ENCODE data around the gene SPAAR.
A peak's percentile ranks its signal among the peaks of the same experiment; 100 is the strongest.
"Not testable (repeated sequence)": the region's sequence is repeated elsewhere in the genome, so short reads cannot be mapped to it uniquely, and the experiment has no call there.

The SPAAR gene

DNA sequence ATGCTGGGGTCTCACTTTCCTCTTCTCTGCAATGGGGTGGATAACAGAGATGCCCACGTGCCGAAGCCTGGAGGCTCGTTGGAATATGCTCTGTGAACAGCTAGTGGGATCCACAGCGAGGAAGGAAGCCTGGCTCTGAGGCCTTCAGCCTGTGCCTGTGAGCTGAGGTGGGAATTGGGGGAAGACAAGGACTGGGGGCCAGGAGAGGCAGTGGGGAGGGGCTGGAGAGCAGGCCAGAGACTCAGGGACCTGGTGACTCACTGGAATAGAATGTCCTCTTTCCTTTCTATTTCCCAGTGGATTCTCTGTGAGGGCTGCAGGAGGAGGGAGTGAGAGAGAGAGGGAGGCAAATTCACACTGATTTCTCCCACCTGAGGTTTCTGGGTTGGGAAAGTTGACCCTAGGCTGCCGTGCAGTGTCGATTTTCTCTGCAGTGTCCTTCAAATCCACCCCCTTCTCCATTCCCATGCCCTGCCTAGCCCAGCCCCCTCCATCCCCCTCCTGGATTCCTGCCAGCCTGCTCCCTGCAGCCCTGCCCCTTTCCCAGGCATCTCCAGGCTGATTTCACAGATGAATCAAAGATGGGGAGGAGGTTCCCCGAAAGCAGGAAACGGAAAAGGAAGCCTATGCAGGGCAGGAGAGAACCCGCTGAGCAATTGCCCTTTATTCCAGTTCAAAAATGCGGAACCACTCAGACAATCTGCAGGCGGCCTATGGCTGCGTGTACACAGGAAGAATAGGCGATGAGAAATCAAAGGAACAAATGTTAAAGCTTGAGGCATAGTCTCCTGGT, 1.4 kb upstream of the SPAAR start:
- DNase-seq (ENCODE audit: low spot score in 2 of 2): peak in 1 of 2 experiments; percentile 74
- no peaks in the 10 kb centered on the region for H3K27me3 ChIP-seq (ENCODE audit: low read depth)
- H3K9me3 ChIP-seq: no peaks in the 10 kb centered on the region
- H3K4me1 ChIP-seq: peaks cover 15% of the 10 kb centered on the region
- in situ Hi-C loops (cut with MboI; ENCODE audit: low sequenced_read_pairs): loop anchor here (5.0 to 10.0 kb wide), 2 partner anchors 39 to 117 kb away; no protein-coding TSS in a partner anchor
- H3K36me3 ChIP-seq (replicated peaks): no peaks in the 10 kb centered on the region
- H3K4me3 ChIP-seq: no peak overlapping the region

DNA sequence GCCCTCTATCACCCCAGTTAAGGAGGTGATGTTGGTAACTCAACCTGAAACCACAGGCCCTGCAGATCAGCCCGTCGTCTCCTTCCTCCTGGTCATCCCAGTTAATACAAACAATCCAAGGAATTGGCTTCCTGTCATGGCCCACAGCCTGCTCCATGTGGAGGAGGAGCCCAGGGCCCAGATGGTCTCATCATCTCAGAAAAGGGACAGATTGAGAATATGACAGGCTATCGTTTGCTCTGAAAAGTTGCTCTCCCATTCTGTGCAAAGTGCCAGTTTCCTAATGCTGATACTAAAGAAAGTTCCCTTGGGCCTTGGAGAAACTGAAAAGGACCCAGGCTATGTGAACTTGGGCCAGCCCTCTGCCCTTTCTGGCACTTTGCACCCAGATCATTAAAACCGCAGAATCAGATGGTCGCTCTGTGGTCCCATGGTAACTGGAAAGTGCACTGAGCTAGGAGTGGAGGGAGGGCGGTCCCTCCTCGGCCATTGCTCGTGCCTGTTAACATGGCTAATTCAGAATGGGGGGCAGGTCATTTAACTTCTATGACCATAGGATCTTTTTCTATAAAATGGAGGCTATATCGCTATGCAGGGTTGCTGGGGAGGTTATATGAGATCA, 675 bp upstream of the SPAAR start:
- no peak for DNase-seq (ENCODE audit: low spot score in 2 of 2)
- no peak overlapping the region for H3K4me3 ChIP-seq
- H3K36me3 ChIP-seq (replicated peaks): no peaks in the 10 kb centered on the region
- H3K27me3 ChIP-seq (ENCODE audit: low read depth): no peaks in the 10 kb centered on the region
- in situ Hi-C loops (cut with MboI; ENCODE audit: low sequenced_read_pairs): loop anchor here (5.0 to 10.0 kb wide), 2 partner anchors 39 to 116 kb away; no protein-coding TSS in a partner anchor
- no peaks in the 10 kb centered on the region for H3K9me3 ChIP-seq
- H3K4me1 ChIP-seq: peaks cover 15% of the 10 kb centered on the region

DNA sequence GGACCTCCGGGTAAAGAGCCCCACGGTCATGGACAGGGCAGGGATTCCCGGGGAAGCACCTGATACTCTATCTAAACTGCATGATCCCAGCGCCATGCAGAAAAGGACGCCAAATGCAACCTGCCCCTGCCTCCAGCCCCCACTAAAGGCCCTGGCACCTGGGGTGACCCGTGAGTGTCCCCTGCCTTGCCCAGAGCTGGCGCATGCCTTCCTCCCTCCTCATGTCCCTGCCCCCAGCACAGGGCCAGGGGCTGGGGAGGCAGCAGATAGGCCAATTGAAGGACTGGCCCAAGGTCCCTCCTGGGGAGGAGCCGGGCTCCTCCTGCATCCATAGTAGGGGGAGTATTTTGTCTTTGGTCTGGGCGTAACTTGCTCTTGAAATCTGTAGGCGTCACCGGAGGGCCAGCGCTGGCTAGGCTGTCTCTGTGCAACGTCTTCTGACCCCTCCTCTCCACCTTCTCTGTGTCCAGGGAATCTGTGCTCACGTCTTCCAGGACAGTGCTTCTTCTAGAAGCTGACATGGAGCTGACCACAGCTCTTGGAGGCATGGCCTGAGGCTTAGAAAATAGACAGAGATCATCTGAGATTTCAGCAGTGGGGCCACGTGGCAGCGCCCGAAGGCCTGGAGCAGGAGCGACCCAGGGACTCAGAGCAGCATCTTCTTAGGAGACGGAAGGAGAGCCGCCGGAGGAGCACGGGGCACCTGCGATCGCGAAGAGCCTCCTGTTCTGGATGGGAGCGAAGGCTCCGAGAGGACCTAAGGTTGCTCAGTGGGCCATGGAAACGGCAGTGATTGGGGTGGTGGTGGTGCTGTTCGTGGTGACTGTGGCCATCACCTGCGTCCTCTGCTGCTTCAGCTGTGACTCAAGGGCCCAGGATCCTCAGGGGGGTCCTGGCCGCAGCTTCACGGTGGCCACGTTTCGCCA, 660 bp downstream of the SPAAR start:
- Histone ChIP-seq H3K36me3 (replicated peaks) (no peaks in the 10 kb centered on the region), H3K9me3 (no peaks in the 10 kb centered on the region), H3K27me3 (ENCODE audit: low read depth) (no peaks in the 10 kb centered on the region), H3K4me3 (no peak overlapping the region), H3K4me1 (peaks cover 15% of the 10 kb centered on the region)
- in situ Hi-C loops (cut with MboI; ENCODE audit: low sequenced_read_pairs): loop anchor here (5.0 to 10.0 kb wide), 2 partner anchors 37 to 115 kb away; no protein-coding TSS in a partner anchor
- DNase-seq (ENCODE audit: low spot score in 2 of 2): no peak

DNA sequence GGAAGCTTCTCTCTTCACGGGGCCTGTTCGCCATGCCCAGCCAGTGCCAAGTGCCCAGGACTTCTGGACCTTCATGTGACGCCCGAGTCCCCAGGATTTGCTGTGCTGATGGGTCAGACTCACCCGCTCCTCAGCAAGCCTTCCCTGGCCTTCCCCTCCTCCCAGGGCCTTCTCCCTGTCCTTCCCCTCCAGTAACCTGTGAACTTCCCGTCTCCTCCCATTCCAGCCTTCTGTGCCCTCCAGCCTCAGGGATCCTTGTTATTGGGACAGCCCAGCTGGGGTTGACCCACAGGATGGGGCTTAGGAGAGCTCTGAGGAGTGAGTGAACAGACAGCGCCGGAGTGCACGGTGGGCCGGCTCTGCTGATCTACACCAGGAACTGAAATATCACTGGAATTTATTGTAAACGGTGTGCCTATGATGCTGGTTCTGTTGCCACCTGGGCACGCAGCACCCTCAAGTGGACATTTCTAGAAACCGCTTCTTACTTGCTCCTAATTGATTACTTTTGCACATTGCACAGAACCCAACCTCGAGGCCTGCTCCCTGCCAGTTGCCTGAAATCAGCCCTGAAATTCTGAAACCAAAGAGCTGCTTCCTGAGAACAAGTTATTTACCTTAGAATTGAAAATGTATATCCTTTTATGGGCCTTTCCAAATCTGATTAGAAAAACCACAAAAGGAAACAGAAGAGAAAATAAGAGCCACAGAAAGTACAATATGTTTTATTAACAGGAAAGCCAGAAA, 1.5 kb downstream of the SPAAR start:
- Histone ChIP-seq H3K4me1 (peaks cover 15% of the 10 kb centered on the region), H3K4me3 (no peak overlapping the region), H3K27me3 (ENCODE audit: low read depth) (no peaks in the 10 kb centered on the region), H3K9me3 (no peaks in the 10 kb centered on the region), H3K36me3 (replicated peaks) (no peaks in the 10 kb centered on the region)
- peak; percentile 59 to 64 for DNase-seq (ENCODE audit: low spot score in 2 of 2)
- in situ Hi-C loops (cut with MboI; ENCODE audit: low sequenced_read_pairs): no loop called here

DNA sequence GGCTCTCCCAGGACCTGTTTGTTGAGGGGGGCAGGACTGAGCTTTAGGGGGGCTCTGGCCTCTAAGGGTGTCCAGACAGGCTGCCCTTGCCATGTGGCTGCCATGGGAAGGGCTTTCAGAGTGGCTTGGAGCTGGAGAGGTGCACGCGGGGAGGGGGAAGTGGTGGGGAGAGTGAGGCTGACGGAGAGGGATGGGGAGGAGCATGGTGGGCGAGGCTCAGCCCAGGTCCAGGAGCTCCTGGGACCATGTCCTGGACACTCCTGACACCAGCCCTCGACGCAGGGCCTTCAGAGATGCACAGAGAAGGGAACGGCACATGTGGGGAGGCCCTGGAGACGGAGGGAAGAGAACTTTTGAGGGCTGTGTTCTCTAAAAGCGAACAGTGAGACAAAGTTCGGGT, 2.4 kb downstream of the SPAAR start:
- H3K27me3 ChIP-seq (ENCODE audit: low read depth): no peaks in the 10 kb centered on the region
- in situ Hi-C loops (cut with MboI; ENCODE audit: low sequenced_read_pairs): no loop called here
- H3K4me1 ChIP-seq: peaks cover 15% of the 10 kb centered on the region
- no peak overlapping the region for H3K4me3 ChIP-seq
- no peaks in the 10 kb centered on the region for H3K36me3 ChIP-seq (replicated peaks)
- no peaks in the 10 kb centered on the region for H3K9me3 ChIP-seq
- DNase-seq (ENCODE audit: low spot score in 2 of 2): no peak

DNA sequence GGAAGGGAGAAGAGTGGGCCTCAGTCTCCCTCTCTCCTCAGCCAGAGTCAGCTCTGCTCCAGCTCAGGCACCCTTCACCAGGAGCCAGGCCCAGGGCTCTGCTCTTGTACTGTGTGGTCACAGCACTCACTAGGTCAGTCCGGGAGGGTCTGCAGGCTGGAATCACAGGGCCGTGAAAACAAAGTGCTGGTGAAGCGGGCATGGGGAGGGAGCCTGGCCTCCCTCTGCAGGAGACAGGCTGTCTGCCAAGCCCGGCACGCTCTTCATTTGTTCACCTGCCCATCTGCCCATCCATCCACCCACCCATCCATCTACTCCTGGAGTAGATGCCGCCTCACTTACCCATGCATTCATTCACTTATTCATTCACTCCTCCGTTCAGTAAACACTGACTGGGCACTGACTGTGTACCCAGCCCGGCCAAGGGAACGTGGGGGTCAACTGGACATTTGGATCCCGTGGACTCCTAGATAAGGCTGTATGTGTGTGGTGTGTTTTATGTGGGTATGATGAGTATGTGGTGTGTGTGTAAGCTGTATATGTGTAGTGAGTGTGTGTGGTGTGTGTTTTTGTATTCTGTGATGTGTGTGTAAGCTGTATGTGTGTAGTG, 3.6 kb downstream of the SPAAR start:
- peaks cover 7% of the 10 kb centered on the region for H3K4me1 ChIP-seq
- H3K27me3 ChIP-seq (ENCODE audit: low read depth): no peaks in the 10 kb centered on the region
- no peak for DNase-seq (ENCODE audit: low spot score in 2 of 2)
- H3K36me3 ChIP-seq (replicated peaks): no peaks in the 10 kb centered on the region
- in situ Hi-C loops (cut with MboI; ENCODE audit: low sequenced_read_pairs): no loop called here
- H3K4me3 ChIP-seq: no peak overlapping the region
- H3K9me3 ChIP-seq: no peaks in the 10 kb centered on the region

DNA sequence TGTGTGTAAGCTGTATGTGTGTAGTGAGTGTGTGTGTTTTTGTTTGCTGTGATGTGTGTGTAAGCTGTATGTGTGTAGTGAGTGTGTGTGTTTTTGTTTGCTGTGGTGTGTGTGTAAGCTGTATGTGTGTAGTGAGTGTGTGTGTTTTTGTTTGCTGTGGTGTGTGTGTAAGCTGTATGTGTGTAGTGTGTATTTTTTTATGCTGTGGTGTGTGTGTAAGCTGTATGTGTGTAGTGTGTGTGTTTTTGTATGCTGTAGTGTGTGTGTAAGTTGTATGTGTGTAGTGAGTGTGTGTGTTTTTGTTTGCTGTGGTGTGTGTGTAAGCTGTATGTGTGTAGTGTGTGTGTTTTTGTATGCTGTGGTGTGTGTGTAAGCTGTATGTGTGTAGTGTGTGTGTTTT, 4.1 kb downstream of the SPAAR start:
- in situ Hi-C loops (cut with MboI; ENCODE audit: low sequenced_read_pairs); H3K9me3 ChIP-seq; H3K4me1 ChIP-seq; DNase-seq (ENCODE audit: low spot score in 2 of 2); H3K36me3 ChIP-seq (replicated peaks); H3K4me3 ChIP-seq; H3K27me3 ChIP-seq (ENCODE audit: low read depth): not testable (repeated sequence)

DNA sequence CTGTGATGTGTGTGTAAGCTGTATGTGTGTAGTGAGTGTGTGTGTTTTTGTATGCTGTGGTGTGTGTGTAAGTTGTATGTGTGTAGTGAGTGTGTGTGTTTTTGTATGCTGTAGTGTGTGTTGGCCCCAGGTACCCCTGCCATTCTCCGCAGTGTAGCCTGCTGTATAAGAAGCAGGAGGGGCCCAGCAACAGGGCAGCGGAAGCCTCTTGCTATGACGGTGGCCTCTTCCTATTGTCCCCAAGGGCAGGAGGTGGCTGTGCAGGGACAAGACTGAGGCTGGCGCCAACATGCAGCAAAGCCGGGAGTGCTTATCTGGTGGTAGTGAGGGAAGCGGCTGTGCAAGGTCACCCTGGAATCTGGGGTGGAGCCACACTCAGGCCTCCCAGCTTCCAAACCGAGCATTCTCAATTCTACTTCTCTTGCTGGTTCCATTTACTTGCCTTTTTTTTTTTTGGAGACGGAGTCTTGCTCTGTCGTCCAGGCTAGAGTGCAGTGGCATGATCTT, 5.1 kb downstream of the SPAAR start:
- Histone ChIP-seq H3K4me1 (no peaks in the 10 kb centered on the region), H3K4me3 (no peak overlapping the region), H3K9me3 (no peaks in the 10 kb centered on the region), H3K27me3 (ENCODE audit: low read depth) (no peaks in the 10 kb centered on the region), H3K36me3 (replicated peaks) (no peaks in the 10 kb centered on the region)
- DNase-seq (ENCODE audit: low spot score in 2 of 2): peak; percentile 30 to 61
- in situ Hi-C loops (cut with MboI; ENCODE audit: low sequenced_read_pairs): no loop called here

DNA sequence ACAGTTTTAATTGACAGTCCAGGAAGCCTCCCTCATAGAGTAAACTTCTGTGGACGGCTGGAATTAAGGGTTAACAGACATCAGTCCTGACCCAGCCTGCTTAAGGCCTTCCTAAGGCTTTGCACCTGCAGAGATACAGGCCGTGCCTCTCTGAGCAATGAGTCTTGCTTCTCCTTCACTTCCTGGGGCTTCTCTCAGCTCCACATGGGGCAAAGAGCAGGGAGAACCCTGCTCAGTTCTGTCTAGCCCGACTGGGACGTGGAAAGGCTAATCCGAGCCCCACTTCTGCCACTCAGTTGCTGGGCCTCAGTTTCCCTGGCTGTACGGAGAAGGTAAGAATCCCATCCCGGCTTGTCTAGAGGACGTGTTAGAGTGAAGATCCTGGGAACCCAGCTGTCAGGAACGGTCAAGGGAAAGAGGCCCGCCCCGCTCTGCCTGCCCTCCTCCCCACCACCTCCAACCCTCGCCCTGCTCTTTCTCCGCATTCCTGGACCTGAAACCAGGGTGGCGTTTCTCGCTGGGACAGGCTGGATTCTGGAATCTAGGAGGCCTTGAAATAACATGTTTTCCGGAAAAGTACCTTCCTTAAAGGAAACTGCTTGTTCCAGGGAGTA, 6.5 kb downstream of the SPAAR start:
- no peak overlapping the region for H3K4me3 ChIP-seq
- H3K27me3 ChIP-seq (ENCODE audit: low read depth): no peaks in the 10 kb centered on the region
- no peaks in the 10 kb centered on the region for H3K36me3 ChIP-seq (replicated peaks)
- no peaks in the 10 kb centered on the region for H3K9me3 ChIP-seq
- no peaks in the 10 kb centered on the region for H3K4me1 ChIP-seq
- DNase-seq (ENCODE audit: low spot score in 2 of 2): no peak
- in situ Hi-C loops (cut with MboI; ENCODE audit: low sequenced_read_pairs): no loop called here

DNA sequence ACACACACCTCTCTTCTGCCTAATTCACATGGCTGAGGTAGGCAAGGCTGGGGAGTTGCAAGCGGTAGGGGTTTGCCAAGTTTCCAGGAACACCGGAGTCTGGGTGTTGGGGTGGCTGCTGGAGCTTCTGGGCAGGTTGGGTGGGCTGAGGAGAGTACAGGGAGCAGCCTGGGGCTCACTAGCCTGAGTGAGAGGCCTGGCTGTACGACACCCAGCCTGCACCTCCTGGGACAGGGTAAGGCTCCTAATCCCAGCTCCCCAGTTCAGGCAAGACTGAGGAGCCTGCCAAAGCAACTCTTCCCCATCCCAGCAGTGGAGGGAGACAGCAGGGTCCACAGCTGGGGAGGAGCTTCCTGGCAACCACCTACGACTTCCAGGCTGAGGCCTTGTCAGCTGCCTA, 8.0 kb downstream of the SPAAR start:
- no peaks in the 10 kb centered on the region for H3K27me3 ChIP-seq (ENCODE audit: low read depth)
- DNase-seq (ENCODE audit: low spot score in 2 of 2): no peak
- no peak overlapping the region for H3K4me3 ChIP-seq
- H3K9me3 ChIP-seq: no peaks in the 10 kb centered on the region
- no peaks in the 10 kb centered on the region for H3K36me3 ChIP-seq (replicated peaks)
- no peaks in the 10 kb centered on the region for H3K4me1 ChIP-seq
- in situ Hi-C loops (cut with MboI; ENCODE audit: low sequenced_read_pairs): no loop called here

DNA sequence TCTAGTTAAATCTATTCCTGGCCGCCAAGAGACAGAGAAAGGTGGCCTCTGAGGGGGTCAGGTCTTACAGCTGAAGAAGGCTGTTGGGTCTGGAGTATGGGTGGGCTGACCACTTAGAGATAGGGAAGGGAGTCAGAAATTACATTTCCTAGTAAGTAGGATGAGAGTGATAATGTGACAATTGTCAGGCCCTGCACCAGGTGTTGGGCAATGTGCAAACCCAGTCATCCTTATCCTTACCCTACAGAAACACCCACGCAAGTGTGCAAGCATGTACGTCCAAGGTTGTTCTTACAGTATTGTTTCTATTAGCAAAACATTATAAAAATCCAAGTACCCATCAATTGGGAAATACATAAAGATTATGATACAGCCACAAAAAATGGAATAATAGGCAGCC, 9.5 kb downstream of the SPAAR start:
- Histone ChIP-seq H3K4me1 (peaks cover 7% of the 10 kb centered on the region), H3K36me3 (replicated peaks) (no peaks in the 10 kb centered on the region), H3K4me3 (no peak overlapping the region), H3K9me3 (no peaks in the 10 kb centered on the region), H3K27me3 (ENCODE audit: low read depth) (no peaks in the 10 kb centered on the region)
- no peak for DNase-seq (ENCODE audit: low spot score in 2 of 2)
- in situ Hi-C loops (cut with MboI; ENCODE audit: low sequenced_read_pairs): no loop called here

DNA sequence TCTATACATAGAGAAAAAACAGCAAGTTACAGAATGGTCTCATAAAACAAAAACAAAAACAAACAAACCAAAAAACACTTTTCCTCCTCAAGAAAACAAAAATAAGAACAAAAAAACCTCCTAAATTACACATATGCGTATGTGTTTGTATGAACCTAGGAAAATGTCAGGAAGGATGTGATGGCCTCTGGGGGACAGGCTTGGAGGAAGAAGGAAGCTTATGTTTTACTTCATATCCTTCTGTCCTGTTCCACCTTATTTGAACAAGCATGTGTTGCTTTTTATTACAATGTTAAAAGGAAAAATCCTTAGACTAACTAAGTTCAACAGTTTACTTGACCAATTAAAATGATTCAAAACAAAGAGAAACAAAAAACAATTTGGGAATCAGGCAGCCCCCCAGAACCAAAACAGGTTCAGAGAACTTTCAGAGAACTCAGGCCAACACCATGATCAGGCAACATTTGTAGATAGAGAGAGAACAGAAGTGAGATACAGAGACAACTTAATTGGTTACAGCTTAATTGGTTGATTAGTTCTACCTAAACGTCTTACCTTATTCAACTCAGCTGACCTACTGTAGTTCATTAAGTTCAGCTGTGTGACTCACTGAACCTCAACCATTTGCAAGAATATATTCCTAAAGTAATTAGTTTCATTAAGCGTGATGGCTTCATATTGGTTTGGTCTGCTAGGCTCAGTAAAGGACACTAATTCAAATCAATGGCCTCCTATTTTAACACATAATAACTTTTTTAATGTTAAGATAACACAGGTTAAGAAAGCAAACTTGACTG, 10.1 kb downstream of the SPAAR start:
- in situ Hi-C loops (cut with MboI; ENCODE audit: low sequenced_read_pairs): no loop called here
- no peaks in the 10 kb centered on the region for H3K36me3 ChIP-seq (replicated peaks)
- no peaks in the 10 kb centered on the region for H3K27me3 ChIP-seq (ENCODE audit: low read depth)
- H3K4me1 ChIP-seq: peaks cover 12% of the 10 kb centered on the region
- H3K4me3 ChIP-seq: no peak overlapping the region
- no peak for DNase-seq (ENCODE audit: low spot score in 2 of 2)
- H3K9me3 ChIP-seq: no peaks in the 10 kb centered on the region

Measured in HAP-1 (cell line).